K562 (cell line): ENCODE results near the gene GOLGA2. TPM values are rescaled to one million over a fixed set of nuclear protein-coding genes. Genes with fewer than 3 reads are reported as not detected.
A peak's percentile ranks its signal among the peaks of the same experiment; 100 is the strongest.

ENCODE experiments used
- ARID3A ChIP-seq: IDR thresholded peaks from 2 replicates; pipeline ENCODE4 v1.6.1; 2012; ENCODE audit warnings: low read depth, low read length, improper control_type of control experiment, borderline replicate concordance
- BRD9 ChIP-seq: fragments of 450-650 bp; IDR thresholded peaks from 2 replicates; pipeline ENCODE4 v1.6.1; 2018; ENCODE audit warnings: low read depth; ENCODE audit not compliant: partially characterized antibody
- CHD4 ChIP-seq: fragments of 200-600 bp; sonication (generic); IDR thresholded peaks from 3 replicates; pipeline ENCODE4 v1.6.1; 2012; ENCODE audit warnings: low read depth, mild to moderate bottlenecking, mixed read lengths, low read length, inconsistent platforms; ENCODE audit not compliant: insufficient read depth, insufficient replicate concordance, poor library complexity, severe bottlenecking
- COPS2 ChIP-seq: fragments of 450-650 bp; conservative IDR thresholded peaks from 2 replicates; pipeline ENCODE4 v1.6.1; 2016; ENCODE audit warnings: mild to moderate bottlenecking, moderate library complexity
- DMBX1 ChIP-seq: fragments of 250-450 bp; sonication (Bioruptor Pico); IDR thresholded peaks from 2 replicates; pipeline ENCODE4 v1.8.0; 2022; ENCODE audit warnings: inconsistent platforms, mild to moderate bottlenecking, moderate library complexity, borderline replicate concordance
- JUN ChIP-seq, 2 experiments: sonication (generic) in 1 of 2; formaldehyde crosslinking in 1 of 2; IDR thresholded peaks; 2 replicates each; pipeline versions ENCODE4 v1.6.1 to v1.8.0; 2012 to 2022; ENCODE audit warnings: borderline replicate concordance in 2 of 2, mild to moderate bottlenecking in 2 of 2, improper control_type of control experiment in 1 of 2, low read depth in 1 of 2, low read length in 1 of 2, missing genetic modification reagents in 1 of 2
- NEUROD1 ChIP-seq: fragments of 150-350 bp; IDR thresholded peaks from 2 replicates; pipeline ENCODE4 v1.6.1; 2014; ENCODE audit warnings: borderline replicate concordance, low read length, low read depth; ENCODE audit not compliant: partially characterized antibody
- NR2F6 ChIP-seq: fragments of 450-650 bp; formaldehyde crosslinking; IDR thresholded peaks from 2 replicates; pipeline ENCODE4 v1.4.0; 2020; ENCODE audit warnings: mild to moderate bottlenecking
- PML ChIP-seq: IDR thresholded peaks from 2 replicates; pipeline ENCODE4 v1.6.1; 2012; ENCODE audit warnings: low read length, inconsistent platforms
- PRPF4 ChIP-seq: fragments of 200-400 bp; formaldehyde crosslinking; IDR thresholded peaks from one replicate; pipeline ENCODE4 v1.6.1; 2017; ENCODE audit warnings: low read length, low read depth, mild to moderate bottlenecking; ENCODE audit not compliant: insufficient read depth, poor library complexity, severe bottlenecking
- SMARCE1 ChIP-seq: fragments of 450-650 bp; IDR thresholded peaks from 2 replicates; pipeline ENCODE4 v1.7.1; 2016; ENCODE audit warnings: mild to moderate bottlenecking
- SRF ChIP-seq, 2 experiments: fragments of 250-450, 450-650 bp in 1 of 2; sonication (Bioruptor Pico) in 1 of 2; sonication (generic) in 1 of 2; formaldehyde crosslinking; IDR thresholded peaks; 2 replicates each; pipeline versions ENCODE4 v1.5.0 to v1.5.1; 2020 to 2022; ENCODE audit warnings: mild to moderate bottlenecking in 1 of 2, missing genetic modification reagents in 1 of 2
- TEAD1 ChIP-seq, 2 experiments: fragments of 450-650 bp in 1 of 2; sonication (generic) in 1 of 2; formaldehyde crosslinking; IDR thresholded peaks; 2 replicates each; pipeline versions ENCODE4 v1.4.0 to v1.8.0; 2020 to 2022; ENCODE audit warnings: mild to moderate bottlenecking in 2 of 2, missing genetic modification reagents in 1 of 2
- ZBTB7A ChIP-seq: IDR thresholded peaks from 2 replicates; pipeline ENCODE4 v1.6.1; 2011; ENCODE audit warnings: low read depth, mild to moderate bottlenecking, low read length, moderate library complexity, borderline replicate concordance; ENCODE audit not compliant: control insufficient read depth
- ZEB2 ChIP-seq: fragments of 450-650 bp; IDR thresholded peaks from 2 replicates; pipeline ENCODE4 v1.6.1; 2016
- ZNF695 ChIP-seq: fragments of 450-650 bp; formaldehyde crosslinking; IDR thresholded peaks from 2 replicates; pipeline ENCODE4 v1.4.0; 2020; ENCODE audit warnings: mild to moderate bottlenecking, moderate library complexity
- polyA plus RNA-seq, 8 experiments: library from polyadenylated mRNA; depleted of rRNA in 4 of 8; stranded (reverse) in 5 of 8; unstranded in 3 of 8; fragments of >200 nt; fragmentation: Nextera tagmentation in 2 of 8; fragmentation: Illumina TruSeq in 1 of 8; extraction: Ambion mirVana in 2 of 8; extraction: Trizol in 1 of 8; gene quantifications; 2 replicates each; pipeline versions ENCODE4 v1.2.1 to v1.2.3, GENCODE V29; 2011 to 2014; ENCODE audit warnings: inconsistent platforms in 1 of 8, missing spikeins in 1 of 8
- total RNA-seq, 7 experiments: library from RNA; depleted of rRNA in 6 of 7; stranded (reverse); fragments of >200 nt in 6 of 7; fragmentation: Illumina TruSeq in 2 of 7; extraction: Trizol in 2 of 7; gene quantifications; 2 replicates each; pipeline versions ENCODE4 v1.2.1 to v1.2.3, GENCODE V29; 2011 to 2021; ENCODE audit warnings: low replicate concordance in 1 of 7
- TF ChIP-seq, protein P1 (sequence below): fragments of 200-800 bp; sonication (Bioruptor generic); IDR thresholded peaks from 2 replicates; pipeline ENCODE4 v1.6.1; 2017; ENCODE audit warnings: missing genetic modification characterization, missing compliant biosample characterization
- TF ChIP-seq, protein P2 (sequence below): IDR thresholded peaks from 3 replicates; pipeline ENCODE4 v1.6.1; 2011; ENCODE audit warnings: borderline replicate concordance, mild to moderate bottlenecking; ENCODE audit not compliant: insufficient read length, insufficient read depth
- TF ChIP-seq, protein P3 (sequence below), 2 experiments: fragments of 450-650 bp in 1 of 2; sonication (generic) in 1 of 2; formaldehyde crosslinking in 1 of 2; IDR thresholded peaks in 1 of 2; conservative IDR thresholded peaks in 1 of 2; 2 replicates each; pipeline versions ENCODE4 v1.6.1 to v1.8.1; 2016 to 2023; ENCODE audit warnings: mild to moderate bottlenecking in 2 of 2, moderate library complexity in 2 of 2, inconsistent platforms in 1 of 2, missing genetic modification reagents in 1 of 2

The GOLGA2 gene
- total and polyA plus RNA-seq, 9 of the 15 experiments (the other 6 are each of a cell fraction or from before 2014, with no cell fraction given): 15.7 to 138 (median 76.0) TPM

DNA sequence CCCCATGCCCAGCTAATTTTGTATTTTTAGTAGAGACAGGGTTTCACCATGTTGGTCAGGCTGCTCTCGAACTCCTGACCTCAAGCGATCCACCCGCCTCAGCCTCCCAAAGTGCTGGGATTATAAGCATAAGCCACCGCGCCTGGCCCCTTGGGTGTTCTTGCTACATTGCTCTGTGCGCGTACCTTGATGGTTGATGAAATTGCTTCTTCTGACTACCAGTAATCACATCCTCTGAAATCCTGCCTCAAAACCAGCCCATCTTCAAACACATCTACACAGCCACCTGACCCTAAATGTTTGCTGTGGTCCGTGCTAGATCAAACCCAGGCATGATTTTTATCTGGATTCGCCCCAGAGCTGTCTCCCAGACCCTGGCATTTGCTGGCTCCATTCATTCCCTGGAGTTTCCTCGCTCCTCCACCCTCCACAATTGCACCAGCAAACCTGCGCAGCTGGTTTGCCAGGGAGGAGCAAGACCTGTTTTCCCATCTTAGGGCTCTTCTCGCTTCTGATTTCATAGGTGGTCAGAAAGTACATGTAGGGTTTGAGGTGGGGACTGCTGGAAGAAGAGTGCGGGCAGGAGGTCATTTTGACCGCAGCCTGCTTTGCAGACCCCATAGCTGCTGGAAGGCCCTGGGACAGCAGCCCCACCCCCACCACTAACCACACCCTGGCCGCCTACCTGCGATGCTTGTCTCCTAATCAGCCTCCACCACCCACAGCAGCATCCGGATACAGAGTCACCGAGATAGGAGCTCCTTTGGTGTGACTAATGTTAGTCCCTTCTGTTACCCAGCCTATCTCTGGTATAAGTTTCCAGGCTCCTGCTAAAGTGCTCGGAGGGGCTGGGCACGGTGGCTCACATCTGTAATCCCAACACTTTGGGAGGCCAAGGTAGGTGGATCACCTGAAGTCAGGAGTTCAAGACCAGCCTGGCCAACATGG lies 23.0 kb upstream of the GOLGA2 start (continued):
- TF ChIP-seq SRF (CRISPR knock-in tag; IDR thresholded peaks at IDR 0.05): 0 out of 4 replicates have a peak, but pooled peaks of 1 of the 2 experiments have one; percentile 7
- TF ChIP-seq ZEB2: no peak
- TF ChIP-seq, protein P1, sequence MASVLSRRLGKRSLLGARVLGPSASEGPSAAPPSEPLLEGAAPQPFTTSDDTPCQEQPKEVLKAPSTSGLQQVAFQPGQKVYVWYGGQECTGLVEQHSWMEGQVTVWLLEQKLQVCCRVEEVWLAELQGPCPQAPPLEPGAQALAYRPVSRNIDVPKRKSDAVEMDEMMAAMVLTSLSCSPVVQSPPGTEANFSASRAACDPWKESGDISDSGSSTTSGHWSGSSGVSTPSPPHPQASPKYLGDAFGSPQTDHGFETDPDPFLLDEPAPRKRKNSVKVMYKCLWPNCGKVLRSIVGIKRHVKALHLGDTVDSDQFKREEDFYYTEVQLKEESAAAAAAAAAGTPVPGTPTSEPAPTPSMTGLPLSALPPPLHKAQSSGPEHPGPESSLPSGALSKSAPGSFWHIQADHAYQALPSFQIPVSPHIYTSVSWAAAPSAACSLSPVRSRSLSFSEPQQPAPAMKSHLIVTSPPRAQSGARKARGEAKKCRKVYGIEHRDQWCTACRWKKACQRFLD (CRISPR knock-in tag): no peak
- TF ChIP-seq, protein P2, sequence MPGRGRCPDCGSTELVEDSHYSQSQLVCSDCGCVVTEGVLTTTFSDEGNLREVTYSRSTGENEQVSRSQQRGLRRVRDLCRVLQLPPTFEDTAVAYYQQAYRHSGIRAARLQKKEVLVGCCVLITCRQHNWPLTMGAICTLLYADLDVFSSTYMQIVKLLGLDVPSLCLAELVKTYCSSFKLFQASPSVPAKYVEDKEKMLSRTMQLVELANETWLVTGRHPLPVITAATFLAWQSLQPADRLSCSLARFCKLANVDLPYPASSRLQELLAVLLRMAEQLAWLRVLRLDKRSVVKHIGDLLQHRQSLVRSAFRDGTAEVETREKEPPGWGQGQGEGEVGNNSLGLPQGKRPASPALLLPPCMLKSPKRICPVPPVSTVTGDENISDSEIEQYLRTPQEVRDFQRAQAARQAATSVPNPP: no peak
- peak; percentile 40 for TF ChIP-seq CHD4
- TF ChIP-seq, protein P3, sequence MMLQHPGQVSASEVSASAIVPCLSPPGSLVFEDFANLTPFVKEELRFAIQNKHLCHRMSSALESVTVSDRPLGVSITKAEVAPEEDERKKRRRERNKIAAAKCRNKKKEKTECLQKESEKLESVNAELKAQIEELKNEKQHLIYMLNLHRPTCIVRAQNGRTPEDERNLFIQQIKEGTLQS (IDR thresholded peaks at IDR 0.05): no peak
- TF ChIP-seq, protein P3 (CRISPR knock-in tag; conservative IDR thresholded peaks at IDR 0.05): 0 out of 2 replicates have a peak, but pooled peaks have one; percentile 48
- TF ChIP-seq COPS2: no peak
- no peak for TF ChIP-seq ZNF695 (CRISPR knock-in tag)
- TF ChIP-seq PRPF4: no peak
- TF ChIP-seq ZBTB7A: no peak
- 0 out of 2 replicates have a peak, but pooled peaks have one; percentile 15 for TF ChIP-seq ARID3A
- no peak for TF ChIP-seq NR2F6 (CRISPR knock-in tag)
- TF ChIP-seq SMARCE1: no peak
- peak; percentile 64 for TF ChIP-seq NEUROD1
- TF ChIP-seq DMBX1 (CRISPR knock-in tag): peak; percentile 14; the same call in 1 of the 2 replicates
- no peak for TF ChIP-seq BRD9
- peak; percentile 57; the same call in 1 of the 2 replicates for TF ChIP-seq JUN (IDR thresholded peaks at IDR 0.05; ENCODE audit: borderline replicate concordance, low read depth, low read length)
- no peak for TF ChIP-seq JUN (CRISPR knock-in tag; IDR thresholded peaks at IDR 0.05; ENCODE audit: borderline replicate concordance)
- no peak for TF ChIP-seq TEAD1 (CRISPR knock-in tag; IDR thresholded peaks at IDR 0.05)
- TF ChIP-seq PML: peak; percentile 74
